Measurements from ENCODE around the gene PUM1.

The PUM1 gene

DNA sequence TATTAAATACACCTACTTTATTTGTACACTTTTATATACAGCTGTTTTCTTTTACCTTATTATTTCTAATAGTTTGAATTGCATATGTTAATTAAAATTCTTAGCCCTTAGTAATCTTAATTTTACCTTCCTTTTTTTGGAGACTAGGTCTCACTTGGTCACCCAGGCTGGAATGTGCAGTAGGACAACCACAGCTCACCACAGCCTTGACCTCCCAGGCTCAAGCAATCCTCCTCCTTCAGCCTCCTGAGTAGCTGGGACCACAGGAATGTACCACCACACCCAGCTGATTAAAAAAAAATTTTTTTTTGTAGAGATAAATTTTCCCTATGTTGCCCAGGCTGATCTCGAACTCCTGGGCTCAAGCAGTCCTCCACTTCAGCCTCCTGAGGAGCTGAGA, 141.9 kb downstream of the PUM1 start:
- Histone ChIP-seq H3K27me3 (ENCODE audit: control insufficient read depth, insufficient read depth, low read length) (no peaks in the 10 kb centered on the region), H3K4me1 (ENCODE audit: control insufficient read depth, insufficient read depth, low read length) (no peaks in the 10 kb centered on the region)

DNA sequence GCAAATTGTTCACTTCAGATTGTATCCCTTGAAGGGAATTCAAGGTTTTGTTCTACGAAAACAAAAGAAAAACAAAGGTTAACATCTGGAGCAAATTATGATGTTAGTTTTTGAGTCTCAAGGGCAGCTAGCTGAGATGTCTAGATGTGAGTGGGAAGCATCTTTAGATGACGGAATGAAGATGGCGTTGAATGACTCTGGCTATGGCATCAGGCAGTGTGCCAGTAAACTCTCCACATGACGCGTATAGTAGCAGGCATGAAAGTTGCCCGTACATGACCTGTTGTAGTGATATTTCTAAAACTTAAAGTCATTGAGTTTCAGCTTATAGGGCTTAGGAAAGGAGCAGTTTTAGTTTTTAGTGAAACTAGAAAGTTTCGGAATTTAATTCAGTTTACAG, 144.7 kb downstream of the PUM1 start:
- Histone ChIP-seq H3K27me3 (ENCODE audit: control insufficient read depth, insufficient read depth, low read length) (no peaks in the 10 kb centered on the region), H3K36me3 (ENCODE audit: control insufficient read depth, insufficient read depth, low read length) (no peaks in the 10 kb centered on the region), H3K9me3 (ENCODE audit: control insufficient read depth, low read length) (no peaks in the 10 kb centered on the region), H3K4me1 (ENCODE audit: control insufficient read depth, insufficient read depth, low read length) (no peaks in the 10 kb centered on the region), H3K4me3 (ENCODE audit: low read length) (no peak overlapping the region), H3K9ac (ENCODE audit: low read length) (no peak overlapping the region)

More for the DNA sequence above, 141.9 kb downstream of the PUM1 start:
- Histone ChIP-seq H3K4me3 (ENCODE audit: low read length) (no peak overlapping the region), H3K9ac (ENCODE audit: low read length) (no peak overlapping the region), H3K9me3 (ENCODE audit: control insufficient read depth, low read length) (no peaks in the 10 kb centered on the region), H3K36me3 (ENCODE audit: control insufficient read depth, insufficient read depth, low read length) (no peaks in the 10 kb centered on the region)

DNA sequence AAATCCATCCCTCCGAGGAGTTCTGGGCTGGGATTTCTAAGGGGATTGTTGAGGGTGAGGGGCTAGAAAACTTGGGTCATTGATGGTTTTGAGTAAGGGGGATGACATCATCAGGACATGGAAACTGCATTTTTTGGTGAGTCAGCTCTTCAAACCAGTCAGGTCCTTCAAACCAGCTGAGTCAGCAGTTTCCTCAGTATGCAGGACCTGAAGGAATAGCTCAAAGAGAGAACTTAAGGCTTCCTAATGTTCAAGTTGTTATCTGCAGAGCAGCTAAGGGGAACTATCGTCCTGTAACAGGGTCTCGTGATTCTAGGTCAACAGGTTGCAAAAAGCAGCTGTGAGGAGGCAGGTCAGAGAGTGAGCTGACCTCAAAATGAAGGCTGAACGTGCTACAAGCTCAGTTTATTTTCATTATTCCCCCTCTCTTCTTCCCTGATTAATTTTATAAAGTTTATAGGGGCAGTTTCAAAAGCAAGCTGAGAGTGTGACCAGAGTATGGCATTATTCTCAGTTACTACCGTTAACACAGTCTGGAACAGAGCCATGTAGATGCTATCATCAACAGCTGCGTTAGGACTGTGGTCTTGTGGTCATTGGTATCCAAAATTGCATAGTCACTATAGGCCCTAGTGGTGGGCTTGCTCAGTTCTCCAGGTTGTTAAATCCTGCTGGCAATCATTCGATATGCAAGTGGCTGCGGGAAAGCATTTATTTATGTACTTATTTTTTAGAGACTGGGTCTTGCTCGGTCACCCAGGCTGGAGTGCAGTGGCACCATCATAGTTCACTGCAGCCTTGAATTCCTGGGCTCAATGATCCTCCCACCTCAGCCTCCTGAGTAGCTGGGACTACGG, 146.3 kb downstream of the PUM1 start:
- Histone ChIP-seq H3K4me3 (ENCODE audit: low read length) (no peak overlapping the region), H3K9me3 (ENCODE audit: control insufficient read depth, low read length) (no peaks in the 10 kb centered on the region), H3K9ac (ENCODE audit: low read length) (no peak overlapping the region), H3K36me3 (ENCODE audit: control insufficient read depth, insufficient read depth, low read length) (no peaks in the 10 kb centered on the region), H3K27me3 (ENCODE audit: control insufficient read depth, insufficient read depth, low read length) (no peaks in the 10 kb centered on the region), H3K4me1 (ENCODE audit: control insufficient read depth, insufficient read depth, low read length) (no peaks in the 10 kb centered on the region)

DNA sequence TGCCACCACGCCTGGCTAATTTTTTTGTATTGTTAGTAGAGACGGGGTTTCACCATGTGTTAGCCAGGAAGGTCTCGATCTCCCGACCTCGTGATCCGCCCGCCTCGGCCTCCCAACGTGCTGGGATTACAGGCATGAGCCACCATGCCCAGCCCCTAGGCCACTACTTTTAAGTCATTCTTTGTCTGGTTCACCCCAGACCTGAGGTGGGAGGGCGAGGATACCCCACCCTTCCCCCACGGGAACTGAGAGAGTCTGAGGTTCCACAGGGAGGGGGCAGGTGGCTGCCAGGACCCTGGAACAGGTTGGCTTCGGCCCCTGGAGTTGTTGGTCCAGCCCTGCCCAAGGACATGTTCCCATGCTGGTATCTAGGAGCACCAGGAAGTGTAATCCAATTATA, 149.2 kb downstream of the PUM1 start:
- Histone ChIP-seq H3K4me3 (ENCODE audit: low read length) (no peak overlapping the region), H3K9ac (ENCODE audit: low read length) (no peak overlapping the region), H3K9me3 (ENCODE audit: control insufficient read depth, low read length) (no peaks in the 10 kb centered on the region), H3K27me3 (ENCODE audit: control insufficient read depth, insufficient read depth, low read length) (no peaks in the 10 kb centered on the region), H3K4me1 (ENCODE audit: control insufficient read depth, insufficient read depth, low read length) (peaks cover 3% of the 10 kb centered on the region), H3K36me3 (ENCODE audit: control insufficient read depth, insufficient read depth, low read length) (no peaks in the 10 kb centered on the region)

DNA sequence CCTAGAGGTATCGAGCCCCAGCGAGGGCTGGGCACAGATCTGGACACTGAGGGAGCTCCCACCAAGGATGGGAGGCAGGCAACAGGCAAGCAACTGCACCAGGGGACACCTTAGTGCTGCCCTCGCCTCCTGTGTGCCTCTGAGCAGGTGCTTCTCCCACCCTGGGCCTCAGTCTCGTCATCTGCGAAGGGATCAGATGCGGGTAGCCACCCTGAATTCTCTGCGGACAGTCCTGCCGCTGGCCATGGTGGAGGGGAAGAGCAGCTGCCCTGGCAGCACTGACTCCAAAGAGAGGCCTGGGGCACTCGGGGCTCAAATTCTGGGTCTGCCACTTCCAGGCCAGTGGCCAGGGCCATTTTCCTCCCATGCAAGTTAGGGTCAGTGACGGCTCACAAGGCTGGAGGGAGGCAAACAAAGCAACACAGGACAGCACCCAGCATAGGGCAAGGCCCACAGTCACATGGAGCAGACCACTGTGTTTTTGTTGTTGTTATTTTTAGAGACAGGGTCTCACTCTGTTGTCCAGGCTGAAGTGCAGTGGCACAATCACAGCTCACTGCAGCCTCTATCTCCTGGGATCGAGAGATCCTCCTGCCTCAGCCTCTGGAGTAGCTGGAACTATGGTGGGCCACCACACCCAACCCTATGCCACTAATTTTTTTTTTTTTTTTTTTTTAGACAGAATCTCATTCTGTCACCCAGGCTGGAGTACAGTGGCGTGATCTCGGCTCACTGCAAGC, 149.9 kb downstream of the PUM1 start:
- peaks cover 7% of the 10 kb centered on the region for H3K4me1 ChIP-seq (ENCODE audit: control insufficient read depth, insufficient read depth, low read length)
- no peaks in the 10 kb centered on the region for H3K36me3 ChIP-seq (ENCODE audit: control insufficient read depth, insufficient read depth, low read length)
- no peaks in the 10 kb centered on the region for H3K27me3 ChIP-seq (ENCODE audit: control insufficient read depth, insufficient read depth, low read length)
- no peak overlapping the region for H3K4me3 ChIP-seq (ENCODE audit: low read length)
- H3K9me3 ChIP-seq (ENCODE audit: control insufficient read depth, low read length): no peaks in the 10 kb centered on the region
- H3K9ac ChIP-seq (ENCODE audit: low read length): no peak overlapping the region

DNA sequence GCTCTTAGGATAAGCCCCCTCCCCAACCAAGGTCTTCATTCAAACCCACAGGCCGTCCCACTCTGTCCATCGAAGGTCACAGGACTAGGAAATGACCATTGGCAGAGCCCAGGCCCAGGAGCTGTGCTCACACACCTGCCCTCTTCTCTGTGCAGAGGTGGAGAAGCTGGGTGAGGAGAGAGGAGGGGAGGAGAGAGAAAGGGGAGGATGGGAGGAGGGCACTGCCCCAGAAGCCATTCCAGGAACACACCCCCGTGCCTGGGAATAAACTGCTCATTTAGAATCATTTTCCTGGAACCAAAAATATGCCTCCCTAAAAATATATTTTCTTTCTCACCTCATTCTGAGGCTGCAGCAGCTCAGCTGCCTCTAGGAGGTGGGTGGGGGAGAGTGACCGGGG, 150.6 kb downstream of the PUM1 start:
- H3K36me3 ChIP-seq (ENCODE audit: control insufficient read depth, insufficient read depth, low read length): no peaks in the 10 kb centered on the region
- peaks cover 8% of the 10 kb centered on the region for H3K4me1 ChIP-seq (ENCODE audit: control insufficient read depth, insufficient read depth, low read length)
- no peaks in the 10 kb centered on the region for H3K27me3 ChIP-seq (ENCODE audit: control insufficient read depth, insufficient read depth, low read length)
- H3K9ac ChIP-seq (ENCODE audit: low read length): no peak overlapping the region
- no peaks in the 10 kb centered on the region for H3K9me3 ChIP-seq (ENCODE audit: control insufficient read depth, low read length)
- H3K4me3 ChIP-seq (ENCODE audit: low read length): no peak overlapping the region

DNA sequence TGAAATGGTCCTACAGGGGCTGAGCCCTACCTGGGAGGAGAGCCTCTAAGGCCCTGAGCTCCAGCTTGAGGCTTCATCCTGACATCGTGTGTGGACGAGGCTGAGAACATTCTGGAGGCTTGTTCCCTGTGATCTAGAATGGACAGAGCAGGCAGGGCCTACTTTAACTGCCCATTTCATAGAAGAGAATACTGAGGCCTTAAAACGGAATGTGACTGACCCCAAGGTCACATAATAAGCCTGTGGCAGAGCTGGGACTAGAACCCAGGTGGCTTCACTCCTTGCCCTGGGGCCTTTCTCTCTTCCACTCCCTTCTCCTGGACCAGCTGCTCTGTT, 151.0 kb downstream of the PUM1 start:
- H3K36me3 ChIP-seq (ENCODE audit: control insufficient read depth, insufficient read depth, low read length): no peaks in the 10 kb centered on the region
- no peaks in the 10 kb centered on the region for H3K9me3 ChIP-seq (ENCODE audit: control insufficient read depth, low read length)
- H3K4me1 ChIP-seq (ENCODE audit: control insufficient read depth, insufficient read depth, low read length): peaks cover 12% of the 10 kb centered on the region
- no peaks in the 10 kb centered on the region for H3K27me3 ChIP-seq (ENCODE audit: control insufficient read depth, insufficient read depth, low read length)
- no peak overlapping the region for H3K9ac ChIP-seq (ENCODE audit: low read length)
- H3K4me3 ChIP-seq (ENCODE audit: low read length): no peak overlapping the region

DNA sequence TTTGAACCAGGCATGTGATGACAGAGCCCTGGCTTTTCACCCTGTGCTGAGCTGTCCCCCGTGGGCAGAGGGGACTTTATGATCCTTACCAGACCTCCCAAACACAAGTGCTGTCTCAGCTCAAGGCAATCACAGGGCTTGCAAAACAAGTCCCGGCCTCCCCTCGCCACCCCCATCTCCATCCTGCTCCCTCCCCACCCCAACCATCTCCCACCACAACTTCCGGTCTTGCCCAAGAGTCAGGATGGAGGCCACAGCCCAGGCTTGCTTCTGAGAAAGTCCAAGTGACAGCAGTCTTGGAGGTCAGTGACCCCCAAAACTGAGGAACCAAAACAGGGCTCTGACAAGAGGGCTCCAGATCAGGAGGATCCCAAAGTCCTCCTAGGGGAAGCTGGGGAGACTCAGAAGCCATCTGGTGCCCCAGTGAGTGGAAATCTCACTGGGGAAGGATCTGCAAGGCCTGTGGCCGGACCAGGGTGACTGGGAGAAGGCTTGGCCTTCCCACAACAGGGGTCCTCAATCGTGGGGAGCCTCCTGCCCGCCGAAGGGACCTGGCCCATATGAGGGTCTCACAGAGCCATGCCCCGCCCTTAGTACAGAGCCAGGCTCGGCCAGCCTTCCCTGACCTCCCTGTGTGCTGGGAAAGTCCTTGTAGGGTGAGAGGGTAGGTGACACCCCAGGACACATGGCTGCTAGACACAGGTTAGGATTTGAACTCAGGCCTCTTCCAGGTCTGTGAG, 152.4 kb downstream of the PUM1 start:
- H3K27me3 ChIP-seq (ENCODE audit: control insufficient read depth, insufficient read depth, low read length): no peaks in the 10 kb centered on the region
- no peak overlapping the region for H3K9ac ChIP-seq (ENCODE audit: low read length)
- no peaks in the 10 kb centered on the region for H3K9me3 ChIP-seq (ENCODE audit: control insufficient read depth, low read length)
- H3K4me1 ChIP-seq (ENCODE audit: control insufficient read depth, insufficient read depth, low read length): peaks cover 18% of the 10 kb centered on the region
- H3K36me3 ChIP-seq (ENCODE audit: control insufficient read depth, insufficient read depth, low read length): no peaks in the 10 kb centered on the region
- H3K4me3 ChIP-seq (ENCODE audit: low read length): no peak overlapping the region

DNA sequence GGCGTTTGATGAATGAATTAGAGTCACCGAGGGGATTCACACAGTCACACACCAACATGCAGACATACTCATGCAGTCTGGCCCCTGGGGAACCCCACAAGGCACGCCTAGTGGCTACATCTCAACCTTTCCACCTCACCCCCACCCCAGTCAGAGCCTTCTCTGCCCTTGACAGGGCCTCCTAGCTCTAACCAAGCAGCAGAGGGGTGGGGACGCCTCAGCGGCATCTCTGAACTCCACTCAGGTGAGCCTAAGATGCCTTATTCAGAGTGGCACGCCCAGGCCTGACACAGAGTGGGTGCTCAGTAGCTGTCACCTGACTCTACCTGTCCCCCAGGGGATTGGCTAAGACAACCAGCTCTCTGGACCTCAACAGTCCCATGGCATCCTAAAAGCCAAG, 153.3 kb downstream of the PUM1 start:
- no peaks in the 10 kb centered on the region for H3K36me3 ChIP-seq (ENCODE audit: control insufficient read depth, insufficient read depth, low read length)
- H3K4me3 ChIP-seq (ENCODE audit: low read length): no peak overlapping the region
- H3K4me1 ChIP-seq (ENCODE audit: control insufficient read depth, insufficient read depth, low read length): peaks cover 24% of the 10 kb centered on the region
- no peak overlapping the region for H3K9ac ChIP-seq (ENCODE audit: low read length)
- no peaks in the 10 kb centered on the region for H3K9me3 ChIP-seq (ENCODE audit: control insufficient read depth, low read length)
- peaks cover 8% of the 10 kb centered on the region for H3K27me3 ChIP-seq (ENCODE audit: control insufficient read depth, insufficient read depth, low read length)

DNA sequence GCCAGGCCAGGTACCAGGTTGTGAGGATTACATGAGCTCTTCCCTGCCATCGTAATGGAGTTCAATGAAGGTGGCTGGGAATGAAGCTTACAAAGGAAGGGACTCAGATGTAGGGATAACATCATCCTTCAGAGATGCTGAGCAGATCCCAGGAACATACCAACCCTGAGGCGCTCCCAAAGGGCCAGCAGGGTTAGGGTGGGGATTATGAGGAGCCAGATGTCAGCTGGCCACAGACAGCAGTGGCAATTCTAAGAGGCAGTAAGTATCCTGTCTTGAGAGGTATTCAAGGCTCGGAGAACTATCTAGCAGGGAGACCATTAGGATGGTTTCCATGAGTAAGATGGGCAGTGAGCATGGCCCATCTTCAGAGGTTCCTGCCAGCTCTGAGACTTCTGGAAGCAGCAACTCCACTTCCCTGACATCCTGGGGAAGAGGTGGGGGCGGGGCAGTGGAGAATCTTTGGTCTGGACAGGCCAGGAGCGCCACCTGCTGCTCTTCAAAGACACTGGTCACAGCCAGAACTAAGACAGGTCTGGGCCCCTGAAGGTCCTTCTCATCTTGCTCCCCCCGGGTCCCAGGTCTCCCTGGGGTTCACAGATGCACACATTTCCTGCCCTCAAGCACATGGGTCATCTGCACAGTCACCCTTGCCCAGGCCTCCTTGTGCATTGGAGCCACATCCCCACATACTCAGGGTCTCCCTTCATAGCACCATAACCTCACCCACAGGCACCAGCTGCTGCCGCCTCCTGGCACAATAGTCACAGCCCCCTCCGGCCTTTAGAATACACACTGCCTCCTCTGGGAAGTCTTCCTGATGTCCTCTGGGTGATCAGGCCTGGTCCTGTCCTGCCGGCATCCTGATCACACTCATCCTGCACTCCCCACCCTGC, 154.2 kb downstream of the PUM1 start:
- Histone ChIP-seq H3K36me3 (ENCODE audit: control insufficient read depth, insufficient read depth, low read length) (no peaks in the 10 kb centered on the region), H3K9me3 (ENCODE audit: control insufficient read depth, low read length) (no peaks in the 10 kb centered on the region), H3K27me3 (ENCODE audit: control insufficient read depth, insufficient read depth, low read length) (peaks cover 9% of the 10 kb centered on the region), H3K4me1 (ENCODE audit: control insufficient read depth, insufficient read depth, low read length) (peaks cover 27% of the 10 kb centered on the region), H3K4me3 (ENCODE audit: low read length) (no peak overlapping the region), H3K9ac (ENCODE audit: low read length) (no peak overlapping the region)

DNA sequence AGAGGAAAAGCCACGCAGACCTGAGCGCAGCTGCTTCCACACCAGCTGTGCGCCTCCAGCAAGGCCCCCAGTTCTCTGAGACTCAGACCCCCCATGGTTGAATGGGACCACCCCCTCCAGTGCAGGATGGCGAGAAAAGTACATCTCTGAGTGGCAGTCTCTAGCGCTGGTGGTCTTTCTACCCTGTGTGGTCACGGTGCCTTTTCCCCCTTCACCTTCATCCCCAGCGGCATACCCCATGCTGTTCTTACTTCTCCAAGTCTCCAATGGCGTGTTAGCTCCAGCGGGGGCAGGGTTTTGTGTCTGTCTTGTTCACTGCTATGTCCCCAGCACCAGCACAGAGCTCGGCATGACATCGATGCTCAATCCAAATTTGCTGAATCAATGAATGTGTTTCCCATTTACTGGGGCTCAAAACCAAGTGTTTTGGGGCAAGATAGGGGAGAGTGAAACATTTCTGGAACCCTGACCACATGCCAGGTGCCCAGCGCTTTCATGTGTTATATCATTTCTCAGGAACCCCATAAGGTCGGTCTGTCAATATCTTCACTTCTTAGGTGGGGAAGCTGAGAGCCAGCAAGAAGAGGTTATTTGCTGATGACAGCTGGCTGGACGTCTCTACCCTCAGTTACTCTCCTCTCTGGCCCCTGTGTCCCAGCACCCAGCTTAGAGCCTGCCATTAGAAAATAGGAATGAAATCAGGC, 156.0 kb downstream of the PUM1 start:
- H3K4me3 ChIP-seq (ENCODE audit: low read length): peak overlapping the region; percentile 14
- H3K9ac ChIP-seq (ENCODE audit: low read length): peak overlapping the region; percentile 45
- H3K4me1 ChIP-seq (ENCODE audit: control insufficient read depth, insufficient read depth, low read length): peaks cover 27% of the 10 kb centered on the region
- no peaks in the 10 kb centered on the region for H3K9me3 ChIP-seq (ENCODE audit: control insufficient read depth, low read length)
- no peaks in the 10 kb centered on the region for H3K36me3 ChIP-seq (ENCODE audit: control insufficient read depth, insufficient read depth, low read length)
- peaks cover 9% of the 10 kb centered on the region for H3K27me3 ChIP-seq (ENCODE audit: control insufficient read depth, insufficient read depth, low read length)

Measured in mucosa of stomach (tissue), 1 donor.